ENCODE results near the gene ADGRG2.
"Not testable (repeated sequence)": the region's sequence is repeated elsewhere in the genome, so short reads cannot be mapped to it uniquely, and the experiment has no call there.

ADGRG2 gene

GRCh38 chrX:19049110-19049509 lies 73.2 kb downstream of the ADGRG2 start:
- Histone ChIP-seq H3K36me3 (ENCODE audit: control insufficient read depth, insufficient read depth, low read length) (no peaks in the 10 kb centered on the region), H3K4me1 (ENCODE audit: control insufficient read depth, insufficient read depth, low read length, poor library complexity, severe bottlenecking) (no peaks in the 10 kb centered on the region), H3K9me3 (ENCODE audit: control insufficient read depth, low read length) (no peaks in the 10 kb centered on the region), H3K27ac (ENCODE audit: low read depth, low read length, severe bottlenecking) (no peak overlapping the region), H3K4me3 (ENCODE audit: extremely low read depth, insufficient read depth, low read length, poor library complexity, severe bottlenecking) (no peak overlapping the region)
- 83 to 96% methylated on average over 1 to 3 of the region's 5 CpGs for WGBS, 2 experiments (ENCODE audit: insufficient coverage in 2 of 2)

DNA sequence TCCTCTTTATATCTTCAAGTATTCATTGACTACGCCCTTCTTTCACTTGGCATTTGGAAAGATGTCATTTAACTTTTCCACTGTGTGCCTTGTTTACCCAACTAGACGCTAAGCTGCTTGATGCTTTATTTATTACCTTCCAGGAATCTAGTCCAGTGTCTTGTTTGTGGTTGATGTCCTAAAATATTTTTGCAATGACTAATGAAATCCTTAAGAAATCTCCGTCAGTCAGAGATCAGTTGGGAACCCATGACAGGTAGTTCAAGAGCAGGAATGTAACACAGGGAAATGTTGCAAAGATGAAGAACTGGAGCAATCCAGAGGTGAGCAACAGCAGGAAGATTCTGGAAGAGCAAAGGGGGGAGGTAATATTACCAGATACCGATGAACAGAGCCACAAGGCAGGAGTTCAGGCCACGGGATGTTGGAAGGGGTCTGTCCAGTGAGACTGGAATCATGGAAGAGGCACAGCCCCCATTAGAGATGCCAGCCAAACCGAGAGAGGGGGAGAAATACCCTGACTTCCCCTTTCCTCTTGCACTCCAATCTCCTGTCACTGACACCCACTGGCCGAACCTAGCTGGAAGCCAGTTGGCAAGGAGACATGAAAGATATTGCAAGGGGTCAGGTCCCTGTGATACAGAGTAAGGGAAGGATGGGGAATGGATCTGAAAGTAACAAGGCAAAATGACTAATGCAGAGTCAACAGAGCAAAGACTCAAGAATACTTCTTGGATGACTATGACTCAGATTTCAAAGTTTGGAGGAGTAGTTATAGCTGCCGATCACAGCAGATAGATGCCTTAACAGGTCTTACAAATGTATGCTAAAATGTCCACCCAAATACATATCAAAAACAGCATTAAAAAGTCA lies 75.7 kb downstream of the ADGRG2 start:
- 93% methylated on average over 3 of the region's 8 CpGs; no CpG with 5 or more reads in 1 of the 2 experiments for WGBS, 2 experiments (ENCODE audit: insufficient coverage in 2 of 2)
- Histone ChIP-seq H3K36me3 (ENCODE audit: control insufficient read depth, insufficient read depth, low read length) (no peaks in the 10 kb centered on the region), H3K27ac (ENCODE audit: low read depth, low read length, severe bottlenecking) (no peak overlapping the region), H3K9me3 (ENCODE audit: control insufficient read depth, low read length) (no peaks in the 10 kb centered on the region), H3K4me3 (ENCODE audit: extremely low read depth, insufficient read depth, low read length, poor library complexity, severe bottlenecking) (no peak overlapping the region), H3K4me1 (ENCODE audit: control insufficient read depth, insufficient read depth, low read length, poor library complexity, severe bottlenecking) (no peaks in the 10 kb centered on the region)

GRCh38 chrX:19040373-19040772 lies 81.9 kb downstream of the ADGRG2 start:
- H3K27ac ChIP-seq (ENCODE audit: low read depth, low read length, severe bottlenecking): no peak overlapping the region
- H3K36me3 ChIP-seq (ENCODE audit: control insufficient read depth, insufficient read depth, low read length): no peaks in the 10 kb centered on the region
- H3K9me3 ChIP-seq (ENCODE audit: control insufficient read depth, low read length): no peaks in the 10 kb centered on the region
- no peak overlapping the region for H3K4me3 ChIP-seq (ENCODE audit: extremely low read depth, insufficient read depth, low read length, poor library complexity, severe bottlenecking)
- no peaks in the 10 kb centered on the region for H3K4me1 ChIP-seq (ENCODE audit: control insufficient read depth, insufficient read depth, low read length, poor library complexity, severe bottlenecking)
- WGBS, 2 experiments (ENCODE audit: insufficient coverage in 2 of 2): no CpG with 5 or more reads among the region's 3 CpGs

DNA sequence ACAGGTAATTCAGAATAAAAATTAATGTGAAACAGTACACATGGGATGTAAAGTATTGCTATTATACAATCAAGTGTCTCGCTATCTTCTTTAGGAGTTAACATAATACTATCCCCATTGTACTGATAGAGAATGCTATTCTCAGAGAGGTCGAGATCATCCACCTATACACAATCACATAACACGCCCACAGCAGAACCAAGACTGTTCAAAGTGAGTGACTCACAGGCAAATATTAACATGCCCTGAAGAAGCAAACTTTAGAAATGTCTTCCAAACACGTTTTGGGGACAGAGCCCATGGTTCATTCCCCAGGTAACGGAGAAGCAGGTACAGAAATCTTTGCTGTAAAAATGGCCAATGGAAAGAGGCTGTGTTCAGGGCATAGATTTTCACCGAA lies 88.2 kb downstream of the ADGRG2 start:
- Histone ChIP-seq H3K4me1 (ENCODE audit: control insufficient read depth, insufficient read depth, low read length, poor library complexity, severe bottlenecking) (no peaks in the 10 kb centered on the region), H3K27ac (ENCODE audit: low read depth, low read length, severe bottlenecking) (no peak overlapping the region), H3K4me3 (ENCODE audit: extremely low read depth, insufficient read depth, low read length, poor library complexity, severe bottlenecking) (no peak overlapping the region), H3K36me3 (ENCODE audit: control insufficient read depth, insufficient read depth, low read length) (no peaks in the 10 kb centered on the region), H3K9me3 (ENCODE audit: control insufficient read depth, low read length) (no peaks in the 10 kb centered on the region)
- 84 to 93% methylated on average over 3 of the region's 6 CpGs for WGBS, 2 experiments (ENCODE audit: insufficient coverage in 2 of 2)

DNA sequence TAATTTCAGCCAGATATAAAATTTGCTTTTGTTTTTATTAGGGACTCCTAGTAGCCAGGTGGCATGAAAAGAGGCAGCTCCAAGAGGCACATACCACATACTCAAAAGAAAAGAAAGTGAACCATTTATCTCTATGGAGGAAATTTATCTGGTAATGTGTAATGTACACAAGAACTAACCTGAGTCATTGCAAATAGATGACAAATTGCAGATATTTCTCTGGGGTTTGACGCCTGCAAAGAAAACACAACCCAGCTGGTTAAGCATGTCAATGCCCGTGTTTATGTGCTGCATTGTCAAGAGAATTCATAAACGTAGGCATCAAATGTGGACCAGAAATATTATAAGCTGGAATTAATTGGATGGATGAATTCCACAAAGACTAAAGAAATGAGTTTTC lies 91.5 kb downstream of the ADGRG2 start:
- H3K4me3 ChIP-seq (ENCODE audit: extremely low read depth, insufficient read depth, low read length, poor library complexity, severe bottlenecking): no peak overlapping the region
- no peaks in the 10 kb centered on the region for H3K36me3 ChIP-seq (ENCODE audit: control insufficient read depth, insufficient read depth, low read length)
- H3K4me1 ChIP-seq (ENCODE audit: control insufficient read depth, insufficient read depth, low read length, poor library complexity, severe bottlenecking): no peaks in the 10 kb centered on the region
- H3K27ac ChIP-seq (ENCODE audit: low read depth, low read length, severe bottlenecking): no peak overlapping the region
- WGBS, 2 experiments (ENCODE audit: insufficient coverage in 2 of 2): 84 to 95% methylated on average over 2 to 3 of the region's 3 CpGs
- H3K9me3 ChIP-seq (ENCODE audit: control insufficient read depth, low read length): no peaks in the 10 kb centered on the region

DNA sequence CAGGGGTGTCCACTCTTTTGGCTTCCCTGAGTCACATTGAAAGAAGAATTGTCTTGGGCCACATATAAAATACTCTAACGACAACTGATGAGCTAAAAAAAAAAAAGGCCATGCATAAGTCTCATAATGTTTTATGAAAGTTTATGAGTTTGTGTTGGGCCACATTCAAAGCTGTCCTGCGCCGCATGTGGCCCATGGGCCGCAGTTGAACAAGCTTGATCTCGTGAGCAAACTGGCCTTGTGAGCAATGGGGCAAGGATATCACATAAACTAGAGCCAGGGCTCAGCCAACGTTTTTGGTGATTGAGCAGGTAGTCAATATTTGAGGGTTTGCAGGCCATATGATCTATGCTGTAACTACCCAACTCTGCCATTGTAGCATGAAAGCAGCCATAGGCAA lies 93.7 kb downstream of the ADGRG2 start:
- Histone ChIP-seq H3K4me3 (ENCODE audit: extremely low read depth, insufficient read depth, low read length, poor library complexity, severe bottlenecking) (no peak overlapping the region), H3K9me3 (ENCODE audit: control insufficient read depth, low read length) (no peaks in the 10 kb centered on the region), H3K36me3 (ENCODE audit: control insufficient read depth, insufficient read depth, low read length) (no peaks in the 10 kb centered on the region), H3K27ac (ENCODE audit: low read depth, low read length, severe bottlenecking) (no peak overlapping the region), H3K4me1 (ENCODE audit: control insufficient read depth, insufficient read depth, low read length, poor library complexity, severe bottlenecking) (no peaks in the 10 kb centered on the region)
- 96% methylated on average over 4 of the region's 6 CpGs; no CpG with 5 or more reads in 1 of the 2 experiments for WGBS, 2 experiments (ENCODE audit: insufficient coverage in 2 of 2)

DNA sequence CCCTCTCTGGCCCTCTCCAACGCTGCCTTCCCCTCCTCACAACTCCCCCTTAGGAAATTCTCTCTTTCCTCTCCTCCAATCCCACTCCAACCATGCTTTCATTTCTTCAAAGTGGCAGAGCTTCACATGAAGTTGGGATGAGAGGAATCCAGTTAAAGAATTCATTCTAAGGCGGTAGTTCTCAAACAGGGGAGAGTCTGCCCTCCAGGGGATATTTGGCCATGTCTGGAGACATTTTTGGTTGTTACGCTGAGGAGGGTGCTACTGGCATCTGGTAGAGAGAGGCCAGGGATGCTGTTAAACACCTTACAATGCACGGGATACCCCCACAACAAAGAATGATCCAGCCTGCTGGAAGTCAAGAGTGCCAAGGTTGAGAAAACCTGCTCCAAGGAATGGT lies 97.9 kb downstream of the ADGRG2 start:
- Histone ChIP-seq H3K9me3 (ENCODE audit: control insufficient read depth, low read length) (no peaks in the 10 kb centered on the region), H3K36me3 (ENCODE audit: control insufficient read depth, insufficient read depth, low read length) (no peaks in the 10 kb centered on the region), H3K4me3 (ENCODE audit: extremely low read depth, insufficient read depth, low read length, poor library complexity, severe bottlenecking) (no peak overlapping the region), H3K27ac (ENCODE audit: low read depth, low read length, severe bottlenecking) (no peak overlapping the region), H3K4me1 (ENCODE audit: control insufficient read depth, insufficient read depth, low read length, poor library complexity, severe bottlenecking) (no peaks in the 10 kb centered on the region)
- no CpG with 5 or more reads among the region's 4 CpGs for WGBS, 2 experiments (ENCODE audit: insufficient coverage in 2 of 2)

DNA sequence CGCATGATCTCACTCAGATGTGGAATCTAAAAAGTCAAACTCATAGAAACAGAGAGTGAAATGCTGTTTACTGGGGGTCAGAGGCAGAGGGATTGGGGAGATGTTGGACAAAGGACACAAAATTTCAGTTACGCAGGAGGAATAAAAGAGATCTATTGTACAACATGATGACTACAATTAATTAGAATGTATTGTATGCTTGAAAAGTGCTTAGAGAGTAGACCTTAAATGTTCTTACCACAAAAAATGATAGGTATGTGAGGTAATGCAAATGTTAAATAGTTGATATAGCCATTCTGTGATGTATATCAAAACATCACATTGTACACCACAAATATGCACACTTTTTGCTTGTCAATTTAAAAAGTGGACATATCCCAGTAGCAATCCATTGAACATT lies 102.3 kb downstream of the ADGRG2 start:
- H3K36me3 ChIP-seq (ENCODE audit: control insufficient read depth, insufficient read depth, low read length): no peaks in the 10 kb centered on the region
- no peak overlapping the region for H3K27ac ChIP-seq (ENCODE audit: low read depth, low read length, severe bottlenecking)
- no peaks in the 10 kb centered on the region for H3K9me3 ChIP-seq (ENCODE audit: control insufficient read depth, low read length)
- no peaks in the 10 kb centered on the region for H3K4me1 ChIP-seq (ENCODE audit: control insufficient read depth, insufficient read depth, low read length, poor library complexity, severe bottlenecking)
- no peak overlapping the region for H3K4me3 ChIP-seq (ENCODE audit: extremely low read depth, insufficient read depth, low read length, poor library complexity, severe bottlenecking)
- WGBS, 2 experiments (ENCODE audit: insufficient coverage in 2 of 2): no CpG with 5 or more reads among the region's 2 CpGs

DNA sequence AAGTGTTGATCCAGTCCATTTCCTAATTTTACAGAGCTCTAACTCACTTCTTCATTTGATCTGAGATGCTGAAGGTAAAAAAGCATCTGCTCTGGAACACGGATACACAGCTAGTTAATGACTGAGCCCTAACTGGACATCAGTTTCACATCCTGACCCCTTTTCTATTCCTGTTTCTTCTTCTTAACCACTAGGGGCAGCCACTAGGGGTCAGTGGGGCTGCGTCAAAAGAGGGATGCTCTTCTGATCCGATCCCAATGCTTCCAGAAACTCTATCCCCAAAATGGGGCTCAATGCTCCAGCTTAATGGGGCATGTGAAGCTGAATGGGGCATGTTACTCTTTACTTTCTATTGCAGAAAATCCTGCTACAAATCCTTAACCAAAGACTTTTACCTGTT lies 105.0 kb downstream of the ADGRG2 start:
- no peak overlapping the region for H3K27ac ChIP-seq (ENCODE audit: low read depth, low read length, severe bottlenecking)
- 71% methylated on average over 1 of the region's 3 CpGs; no CpG with 5 or more reads in 1 of the 2 experiments for WGBS, 2 experiments (ENCODE audit: insufficient coverage in 2 of 2)
- H3K36me3 ChIP-seq (ENCODE audit: control insufficient read depth, insufficient read depth, low read length): no peaks in the 10 kb centered on the region
- H3K4me3 ChIP-seq (ENCODE audit: extremely low read depth, insufficient read depth, low read length, poor library complexity, severe bottlenecking): no peak overlapping the region
- H3K9me3 ChIP-seq (ENCODE audit: control insufficient read depth, low read length): no peaks in the 10 kb centered on the region
- H3K4me1 ChIP-seq (ENCODE audit: control insufficient read depth, insufficient read depth, low read length, poor library complexity, severe bottlenecking): no peaks in the 10 kb centered on the region

DNA sequence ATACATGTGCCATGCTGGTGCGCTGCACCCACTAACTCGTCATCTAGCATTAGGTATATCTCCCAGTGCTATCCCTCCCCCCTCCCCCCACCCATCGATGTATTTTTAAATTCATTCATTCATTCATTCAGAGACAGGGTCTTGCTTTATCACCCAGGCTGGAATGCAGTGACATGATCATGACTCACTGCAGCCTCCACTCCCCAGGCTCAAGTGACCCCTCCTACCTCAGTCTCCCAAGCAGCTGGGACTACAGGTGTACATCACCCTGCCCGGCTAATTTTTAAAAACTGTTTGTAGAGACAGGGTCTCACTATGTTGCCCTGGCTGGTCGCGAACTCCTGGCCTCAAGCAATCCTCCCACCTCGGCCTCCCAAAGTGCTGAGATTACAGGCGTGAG lies 105.7 kb downstream of the ADGRG2 start:
- H3K4me3 ChIP-seq (ENCODE audit: extremely low read depth, insufficient read depth, low read length, poor library complexity, severe bottlenecking); H3K4me1 ChIP-seq (ENCODE audit: control insufficient read depth, insufficient read depth, low read length, poor library complexity, severe bottlenecking); H3K9me3 ChIP-seq (ENCODE audit: control insufficient read depth, low read length); H3K36me3 ChIP-seq (ENCODE audit: control insufficient read depth, insufficient read depth, low read length); H3K27ac ChIP-seq (ENCODE audit: low read depth, low read length, severe bottlenecking): not testable (repeated sequence)
- 94 to 100% methylated on average over 3 to 4 of the region's 8 CpGs for WGBS, 2 experiments (ENCODE audit: insufficient coverage in 2 of 2)

DNA sequence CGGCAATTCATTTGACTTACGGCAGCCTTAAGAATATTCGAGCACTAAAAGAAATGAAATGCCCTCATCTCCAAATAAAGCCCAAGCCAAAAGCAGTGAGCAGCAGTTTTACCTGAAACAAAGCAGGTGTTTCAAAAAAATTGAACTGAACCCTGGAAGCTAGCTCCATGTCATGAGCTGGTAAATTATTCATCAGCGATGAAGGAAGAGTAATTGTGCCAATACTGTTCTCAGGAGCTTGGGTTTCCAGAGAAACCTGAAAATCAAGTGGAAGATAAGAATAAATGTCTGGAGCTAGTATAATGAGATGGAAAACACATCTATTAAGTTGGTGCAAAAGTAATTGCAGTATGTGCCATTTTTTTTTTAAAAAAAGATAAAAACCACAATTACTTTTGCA lies 114.4 kb downstream of the ADGRG2 start:
- Histone ChIP-seq H3K27ac (ENCODE audit: low read depth, low read length, severe bottlenecking) (no peak overlapping the region), H3K4me1 (ENCODE audit: control insufficient read depth, insufficient read depth, low read length, poor library complexity, severe bottlenecking) (no peaks in the 10 kb centered on the region), H3K4me3 (ENCODE audit: extremely low read depth, insufficient read depth, low read length, poor library complexity, severe bottlenecking) (no peak overlapping the region), H3K36me3 (ENCODE audit: control insufficient read depth, insufficient read depth, low read length) (no peaks in the 10 kb centered on the region), H3K9me3 (ENCODE audit: control insufficient read depth, low read length) (no peaks in the 10 kb centered on the region)
- 90 to 100% methylated on average over 1 of the region's 4 CpGs for WGBS, 2 experiments (ENCODE audit: insufficient coverage in 2 of 2)

Data from mesodermal cell (in vitro differentiated cells).